OCI-LY1 (cell line): Measurements from ENCODE around the gene MMADHC.

Experiments used
- EZH2 ChIP-seq: fragments of 200-600 bp; sonication (generic), shearing (Covaris generic); IDR thresholded peaks from 2 replicates; pipeline ENCODE4 v1.8.0; 2017; ENCODE audit warnings: borderline replicate concordance, mixed run types, mild to moderate bottlenecking, antibody characterized with exemption, low read length, moderate library complexity, mixed read lengths
- TF ChIP-seq, protein P1 (sequence below): fragments of 200-600 bp; sonication (generic), shearing (Covaris generic); IDR thresholded peaks from 2 replicates; pipeline ENCODE4 v1.5.1; 2017; ENCODE audit warnings: mild to moderate bottlenecking, antibody characterized with exemption, low read length, moderate library complexity, mixed read lengths

GRCh38 chr2:149577269-149577668 lies 10.3 kb downstream of the MMADHC start:
- TF ChIP-seq, protein P1, sequence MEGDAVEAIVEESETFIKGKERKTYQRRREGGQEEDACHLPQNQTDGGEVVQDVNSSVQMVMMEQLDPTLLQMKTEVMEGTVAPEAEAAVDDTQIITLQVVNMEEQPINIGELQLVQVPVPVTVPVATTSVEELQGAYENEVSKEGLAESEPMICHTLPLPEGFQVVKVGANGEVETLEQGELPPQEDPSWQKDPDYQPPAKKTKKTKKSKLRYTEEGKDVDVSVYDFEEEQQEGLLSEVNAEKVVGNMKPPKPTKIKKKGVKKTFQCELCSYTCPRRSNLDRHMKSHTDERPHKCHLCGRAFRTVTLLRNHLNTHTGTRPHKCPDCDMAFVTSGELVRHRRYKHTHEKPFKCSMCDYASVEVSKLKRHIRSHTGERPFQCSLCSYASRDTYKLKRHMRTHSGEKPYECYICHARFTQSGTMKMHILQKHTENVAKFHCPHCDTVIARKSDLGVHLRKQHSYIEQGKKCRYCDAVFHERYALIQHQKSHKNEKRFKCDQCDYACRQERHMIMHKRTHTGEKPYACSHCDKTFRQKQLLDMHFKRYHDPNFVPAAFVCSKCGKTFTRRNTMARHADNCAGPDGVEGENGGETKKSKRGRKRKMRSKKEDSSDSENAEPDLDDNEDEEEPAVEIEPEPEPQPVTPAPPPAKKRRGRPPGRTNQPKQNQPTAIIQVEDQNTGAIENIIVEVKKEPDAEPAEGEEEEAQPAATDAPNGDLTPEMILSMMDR, result no peak
- TF ChIP-seq EZH2, result no peak
